NCI-H1092 (cell line): ENCODE results near the gene HEXD.
"Not testable (repeated sequence)": the region's sequence is repeated elsewhere in the genome, so short reads cannot be mapped to it uniquely, and the experiment has no call there.

Experiments used
- DNase-seq: peaks from one replicate; lab custom pipeline; 2025; lab: John Stamatoyannopoulos, UW

HEXD gene

GRCh38 chr17:82440991-82441627 is 23.0 kb downstream of the HEXD start:
- no peak for DNase-seq

- DNase-seq: no peak
Measured at GRCh38 chr17:82441691-82442487, 23.7 kb downstream of the HEXD start.

GRCh38 chr17:82442643-82443464 is 24.7 kb downstream of the HEXD start:
- DNase-seq: no peak

GRCh38 chr17:82443465-82444283 is 25.5 kb downstream of the HEXD start:
- no peak for DNase-seq

GRCh38 chr17:82444284-82444893 is 26.2 kb downstream of the HEXD start:
- DNase-seq: no peak

GRCh38 chr17:82444941-82445521 is 26.9 kb downstream of the HEXD start:
- no peak for DNase-seq

GRCh38 chr17:82445542-82445941 is 27.4 kb downstream of the HEXD start:
- DNase-seq: no peak

GRCh38 chr17:82446124-82446523 is 28.0 kb downstream of the HEXD start:
- DNase-seq: no peak

GRCh38 chr17:82446649-82447048 is 28.5 kb downstream of the HEXD start:
- no peak for DNase-seq

GRCh38 chr17:82447876-82448275 is 29.7 kb downstream of the HEXD start:
- DNase-seq: no peak

GRCh38 chr17:82449131-82449882 is 31.2 kb downstream of the HEXD start:
- DNase-seq: no peak

GRCh38 chr17:82449883-82450356 is 31.8 kb downstream of the HEXD start:
- no peak for DNase-seq

GRCh38 chr17:82450357-82451106 is 32.4 kb downstream of the HEXD start, which contains the start of gene CYBC1:
Gene CYBC1 (minus strand): TSS chr17:82450752. CDS start chr17:82449254, 1,498 bp downstream.
- peak; percentile 86 for DNase-seq

GRCh38 chr17:82452162-82452561 is 34.0 kb downstream of the HEXD start:
- no peak for DNase-seq

- not testable (repeated sequence) for DNase-seq
Measured at GRCh38 chr17:82453151-82453550, 35.0 kb downstream of the HEXD start.

GRCh38 chr17:82453706-82454105 is 35.6 kb downstream of the HEXD start:
- DNase-seq: not testable (repeated sequence)

- no peak for DNase-seq
Measured at GRCh38 chr17:82457073-82457928, 39.2 kb downstream of the HEXD start.

GRCh38 chr17:82457929-82458178 is 39.7 kb downstream of the HEXD start:
- DNase-seq: no peak
